ENCODE results near the gene PHF5A. TPM values are rescaled to one million over a fixed set of nuclear protein-coding genes. Genes with fewer than 3 reads are reported as not detected.
A peak's percentile ranks its signal among the peaks of the same experiment; 100 is the strongest.
"Not testable (repeated sequence)": the region's sequence is repeated elsewhere in the genome, so short reads cannot be mapped to it uniquely, and the experiment has no call there.

PHF5A gene
- total RNA-seq, 4 donors from 2014 or later: 33.8 to 43.5 (median 38.9) TPM

DNA sequence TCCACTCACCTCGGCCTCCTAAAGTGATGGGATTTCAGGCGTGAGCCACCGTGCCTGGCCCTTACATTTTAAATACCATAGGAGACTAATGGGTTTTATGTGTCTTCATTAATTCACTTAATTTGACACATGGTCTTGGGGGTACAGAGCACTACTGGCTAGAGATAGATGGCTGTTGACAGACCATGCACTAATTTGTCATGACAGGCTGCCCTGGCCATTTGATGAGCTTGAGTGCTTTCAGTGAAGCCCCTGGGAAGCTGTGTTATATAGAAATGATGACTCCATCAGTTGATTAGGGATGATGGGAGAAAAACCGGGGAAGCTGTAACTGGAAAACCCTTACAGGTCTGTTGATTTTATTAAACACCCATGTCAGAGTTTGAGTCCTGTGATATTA, 6.6 kb downstream of the PHF5A start:
- H3K27ac ChIP-seq: no peak overlapping the region
- H3K9me3 ChIP-seq: no peaks in the 10 kb centered on the region
- intact Hi-C loops (cut with DNase I; ENCODE audit: low total_unique reads): loop anchor here (10.0 kb wide), 1 partner anchor 1293 kb away; no protein-coding TSS in a partner anchor
- ATAC-seq: no peak
- H3K36me3 ChIP-seq: peaks cover 0 to 77% of the 10 kb centered on the region in 2 donors
- no peak overlapping the region for H3K4me3 ChIP-seq
- no peak for DNase-seq
- in situ Hi-C loops (cut with MboI; ENCODE audit: low sequenced_read_pairs in 4 of 4): no loop called here
- no peaks in the 10 kb centered on the region for H3K4me1 ChIP-seq
- no peaks in the 10 kb centered on the region for H3K27me3 ChIP-seq
- no peak for TF ChIP-seq POLR2A (IDR thresholded peaks at IDR 0.05)
- TF ChIP-seq, protein P1, sequence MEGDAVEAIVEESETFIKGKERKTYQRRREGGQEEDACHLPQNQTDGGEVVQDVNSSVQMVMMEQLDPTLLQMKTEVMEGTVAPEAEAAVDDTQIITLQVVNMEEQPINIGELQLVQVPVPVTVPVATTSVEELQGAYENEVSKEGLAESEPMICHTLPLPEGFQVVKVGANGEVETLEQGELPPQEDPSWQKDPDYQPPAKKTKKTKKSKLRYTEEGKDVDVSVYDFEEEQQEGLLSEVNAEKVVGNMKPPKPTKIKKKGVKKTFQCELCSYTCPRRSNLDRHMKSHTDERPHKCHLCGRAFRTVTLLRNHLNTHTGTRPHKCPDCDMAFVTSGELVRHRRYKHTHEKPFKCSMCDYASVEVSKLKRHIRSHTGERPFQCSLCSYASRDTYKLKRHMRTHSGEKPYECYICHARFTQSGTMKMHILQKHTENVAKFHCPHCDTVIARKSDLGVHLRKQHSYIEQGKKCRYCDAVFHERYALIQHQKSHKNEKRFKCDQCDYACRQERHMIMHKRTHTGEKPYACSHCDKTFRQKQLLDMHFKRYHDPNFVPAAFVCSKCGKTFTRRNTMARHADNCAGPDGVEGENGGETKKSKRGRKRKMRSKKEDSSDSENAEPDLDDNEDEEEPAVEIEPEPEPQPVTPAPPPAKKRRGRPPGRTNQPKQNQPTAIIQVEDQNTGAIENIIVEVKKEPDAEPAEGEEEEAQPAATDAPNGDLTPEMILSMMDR (IDR thresholded peaks at IDR 0.05 in 4 of 5, conservative IDR thresholded peaks at IDR 0.05 in 1 of 5): no peak

- H3K27me3 ChIP-seq; H3K4me1 ChIP-seq; DNase-seq; H3K27ac ChIP-seq; in situ Hi-C loops (cut with MboI; ENCODE audit: low sequenced_read_pairs in 4 of 4); H3K4me3 ChIP-seq; ATAC-seq; H3K9me3 ChIP-seq: not testable (repeated sequence)
- peaks cover 0 to 58% of the 10 kb centered on the region in 2 donors for H3K36me3 ChIP-seq
- intact Hi-C loops (cut with DNase I; ENCODE audit: low total_unique reads): loop anchor here (10.0 kb wide), 1 partner anchor 1295 kb away; no protein-coding TSS in a partner anchor
These were observed 8.4 kb downstream of the PHF5A start for GRCh38 chr22:41460071-41460470.

- H3K27ac ChIP-seq: no peak overlapping the region
- DNase-seq (no peak), ATAC-seq (no peak)
- H3K36me3 ChIP-seq: peaks cover 0 to 52% of the 10 kb centered on the region in 2 donors
- no peak overlapping the region for H3K4me3 ChIP-seq
- TF ChIP-seq POLR2A (IDR thresholded peaks at IDR 0.05): no peak
- H3K4me1 ChIP-seq: no peaks in the 10 kb centered on the region
- H3K27me3 ChIP-seq: no peaks in the 10 kb centered on the region
- H3K9me3 ChIP-seq: no peaks in the 10 kb centered on the region
- intact Hi-C loops (cut with DNase I; ENCODE audit: low total_unique reads) (no loop called here), in situ Hi-C loops (cut with MboI; ENCODE audit: low sequenced_read_pairs in 4 of 4) (no loop called here)
These were observed 9.1 kb downstream of the PHF5A start for GRCh38 chr22:41459431-41459830.

GRCh38 chr22:41458161-41458728, 10.2 kb downstream of the PHF5A start:
- ATAC-seq (no peak), DNase-seq (no peak)
- intact Hi-C loops (cut with DNase I; ENCODE audit: low total_unique reads) (no loop called here), in situ Hi-C loops (cut with MboI; ENCODE audit: low sequenced_read_pairs in 4 of 4) (no loop called here)
- TF ChIP-seq POLR2A (IDR thresholded peaks at IDR 0.05): no peak
- TF ChIP-seq, protein P1 (IDR thresholded peaks at IDR 0.05 in 4 of 5, conservative IDR thresholded peaks at IDR 0.05 in 1 of 5): no peak
- H3K4me3 ChIP-seq: no peak overlapping the region
- no peaks in the 10 kb centered on the region for H3K4me1 ChIP-seq
- no peaks in the 10 kb centered on the region for H3K9me3 ChIP-seq
- no peak overlapping the region for H3K27ac ChIP-seq
- peaks cover 0 to 43% of the 10 kb centered on the region in 2 donors for H3K36me3 ChIP-seq
- no peaks in the 10 kb centered on the region for H3K27me3 ChIP-seq

- DNase-seq: peak; percentile 97 to 98
- H3K9me3 ChIP-seq: no peaks in the 10 kb centered on the region
- H3K27ac ChIP-seq: peak overlapping the region; percentile 92 to 100 (median 99)
- H3K4me3 ChIP-seq: peak overlapping the region; percentile 66 to 99 (median 90)
- peaks cover 0 to 9% of the 10 kb centered on the region in 2 donors for H3K36me3 ChIP-seq
- peaks cover 8 to 15% of the 10 kb centered on the region in 2 donors for H3K4me1 ChIP-seq
- in situ Hi-C loops (cut with MboI; ENCODE audit: low sequenced_read_pairs in 4 of 4) (no loop called here), intact Hi-C loops (cut with DNase I; ENCODE audit: low total_unique reads) (loop anchor here (1.0 to 10.0 kb wide), 2 partner anchors 21 to 143 kb away; partner anchors contain the start of genes ACO2 and ZC3H7B)
- TF ChIP-seq, protein P1 (IDR thresholded peaks at IDR 0.05 in 4 of 5, conservative IDR thresholded peaks at IDR 0.05 in 1 of 5): no peak
- peak; percentile 98 for TF ChIP-seq POLR2A (IDR thresholded peaks at IDR 0.05)
- no peaks in the 10 kb centered on the region for H3K27me3 ChIP-seq
- peak; percentile 68 to 73 for ATAC-seq
These were observed 20.2 kb downstream of the PHF5A start for GRCh38 chr22:41448189-41448808.
